Spleen (tissue), 7 donors: ENCODE data around the gene ESYT2.

Source experiments
- POLR2A ChIP-seq, 3 donors: fragments of 450-650 bp; IDR thresholded peaks; one replicate each; pipeline ENCODE4 v1.5.1; 2017; ENCODE audit warnings: antibody characterized with exemption in 3 of 3, mild to moderate bottlenecking in 1 of 3
- POLR2AphosphoS5 ChIP-seq, 3 donors: sonication (generic); formaldehyde crosslinking; IDR thresholded peaks; one replicate each; pipeline ENCODE4 v1.5.1; 2017; ENCODE audit warnings: antibody characterized with exemption in 3 of 3
- TF ChIP-seq, protein P1 (sequence below), 11 experiments: fragments of 200-600 bp in 7 of 11; fragments of 450-650 bp in 4 of 11; sonication (generic) in 4 of 11; IDR thresholded peaks in 8 of 11; conservative IDR thresholded peaks in 3 of 11; 1 replicate in 7 of 11; 2 replicates in 4 of 11; pipeline versions ENCODE4 v1.4.0 to v1.8.0; 2016 to 2021; ENCODE audit warnings: antibody characterized with exemption in 11 of 11, inconsistent platforms in 4 of 11, mild to moderate bottlenecking in 1 of 11
- donor health status: DM: no; HTN: no; CAD: no; lungs with moderate emphysema.
- donor health status: DM: no; HTN: no; CAD: no.
- donor health status: DM: no; HTN: no; CAD: no.

DNA sequence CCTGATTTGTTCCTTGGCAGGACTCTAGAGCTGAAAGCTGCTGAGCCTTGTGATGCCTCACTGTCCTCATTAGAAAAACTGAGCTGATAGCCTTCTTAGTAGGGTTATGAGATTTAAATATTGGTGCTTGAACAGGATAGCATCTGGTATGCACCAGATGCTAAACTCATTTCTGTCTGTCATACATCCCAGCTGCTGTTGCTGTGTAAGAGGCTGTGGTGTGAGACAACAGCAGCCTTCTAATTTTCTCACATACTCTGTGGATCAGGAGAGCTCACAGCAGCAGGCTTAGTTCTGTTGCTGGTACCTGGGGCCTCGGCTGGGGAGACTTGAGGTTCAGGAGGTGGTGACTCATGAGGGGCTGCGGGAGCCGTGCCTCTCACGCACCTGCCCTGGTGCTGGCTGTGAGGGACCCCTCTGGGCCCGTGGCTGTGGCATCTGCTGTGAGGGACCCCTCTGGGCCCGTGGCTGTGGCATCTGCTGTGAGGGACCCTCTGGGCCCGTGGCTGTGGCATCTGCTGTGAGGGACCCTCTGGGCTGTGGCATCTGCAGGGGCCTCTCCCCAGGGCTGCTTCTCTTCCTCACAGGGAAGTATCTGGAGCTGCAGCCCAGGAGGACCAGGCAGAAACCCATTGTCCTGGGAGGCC lies 39.6 kb upstream of the ESYT2 start:
- TF ChIP-seq, protein P1, sequence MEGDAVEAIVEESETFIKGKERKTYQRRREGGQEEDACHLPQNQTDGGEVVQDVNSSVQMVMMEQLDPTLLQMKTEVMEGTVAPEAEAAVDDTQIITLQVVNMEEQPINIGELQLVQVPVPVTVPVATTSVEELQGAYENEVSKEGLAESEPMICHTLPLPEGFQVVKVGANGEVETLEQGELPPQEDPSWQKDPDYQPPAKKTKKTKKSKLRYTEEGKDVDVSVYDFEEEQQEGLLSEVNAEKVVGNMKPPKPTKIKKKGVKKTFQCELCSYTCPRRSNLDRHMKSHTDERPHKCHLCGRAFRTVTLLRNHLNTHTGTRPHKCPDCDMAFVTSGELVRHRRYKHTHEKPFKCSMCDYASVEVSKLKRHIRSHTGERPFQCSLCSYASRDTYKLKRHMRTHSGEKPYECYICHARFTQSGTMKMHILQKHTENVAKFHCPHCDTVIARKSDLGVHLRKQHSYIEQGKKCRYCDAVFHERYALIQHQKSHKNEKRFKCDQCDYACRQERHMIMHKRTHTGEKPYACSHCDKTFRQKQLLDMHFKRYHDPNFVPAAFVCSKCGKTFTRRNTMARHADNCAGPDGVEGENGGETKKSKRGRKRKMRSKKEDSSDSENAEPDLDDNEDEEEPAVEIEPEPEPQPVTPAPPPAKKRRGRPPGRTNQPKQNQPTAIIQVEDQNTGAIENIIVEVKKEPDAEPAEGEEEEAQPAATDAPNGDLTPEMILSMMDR (IDR thresholded peaks at IDR 0.05 in 8 of 11, conservative IDR thresholded peaks at IDR 0.05 in 3 of 11) = no peak
- TF ChIP-seq POLR2A (IDR thresholded peaks at IDR 0.05) (no peak), POLR2AphosphoS5 (IDR thresholded peaks at IDR 0.05) (no peak)
